Activated CD4-positive, alpha-beta T cell treated with anti-CD3 and anti-CD28 coated beads, Interleukin-2, Interleukin-6, amounts not matched to agents 100 ng/mL and 50 ng/mL, durations not matched to agents 16 hours and 8 hours (primary cell): ENCODE data around the gene OR2A42.
"Not testable (repeated sequence)": the region's sequence is repeated elsewhere in the genome, so short reads cannot be mapped to it uniquely, and the experiment has no call there.

Experiments used
- DNase-seq: peaks from one replicate; pipeline ENCODE4 v3.0.0-alpha.2; 2020

The OR2A42 gene

GRCh38 chr7:144220531-144220930 lies 18.9 kb downstream of the OR2A42 start:
- DNase-seq, result not testable (repeated sequence)

- DNase-seq, result not testable (repeated sequence)
These were observed 20.3 kb downstream of the OR2A42 start for GRCh38 chr7:144219149-144219548.

- not testable (repeated sequence) for DNase-seq
These were observed 20.8 kb downstream of the OR2A42 start for GRCh38 chr7:144218581-144218980.

GRCh38 chr7:144217200-144217599 lies 22.2 kb downstream of the OR2A42 start:
- DNase-seq, result not testable (repeated sequence)

GRCh38 chr7:144205306-144205705 lies 34.1 kb downstream of the OR2A42 start:
- not testable (repeated sequence) for DNase-seq

GRCh38 chr7:144203086-144203485 lies 36.3 kb downstream of the OR2A42 start:
- not testable (repeated sequence) for DNase-seq

GRCh38 chr7:144201978-144202377 lies 37.4 kb downstream of the OR2A42 start:
- DNase-seq, result not testable (repeated sequence)

- DNase-seq, result not testable (repeated sequence)
These were observed 40.5 kb downstream of the OR2A42 start for GRCh38 chr7:144198934-144199333.

- not testable (repeated sequence) for DNase-seq
These were observed 44.1 kb downstream of the OR2A42 start, which contains the start of gene ARHGEF35 for GRCh38 chr7:144195212-144195872. TSS of gene ARHGEF35 (minus strand) at chr7:144195833. CDS start at chr7:144188383, 7,450 bp downstream.

- not testable (repeated sequence) for DNase-seq
These were observed 45.0 kb downstream of the OR2A42 start for GRCh38 chr7:144194453-144194852.

GRCh38 chr7:144193782-144194181 lies 45.6 kb downstream of the OR2A42 start:
- not testable (repeated sequence) for DNase-seq

- DNase-seq, result not testable (repeated sequence)
These were observed 50.7 kb downstream of the OR2A42 start for GRCh38 chr7:144188578-144189171.

- not testable (repeated sequence) for DNase-seq
These were observed 51.6 kb downstream of the OR2A42 start for GRCh38 chr7:144187848-144188247.

GRCh38 chr7:144183166-144183565 lies 56.2 kb downstream of the OR2A42 start, which contains the start of gene CTAGE4:
TSS of gene CTAGE4 (plus strand) at chr7:144183466. CDS start at chr7:144183504, 38 bp downstream.
- not testable (repeated sequence) for DNase-seq

GRCh38 chr7:144179165-144179479 lies 60.3 kb downstream of the OR2A42 start:
- DNase-seq, result not testable (repeated sequence)

GRCh38 chr7:144178380-144179164 lies 60.8 kb downstream of the OR2A42 start:
- peak; percentile 53 for DNase-seq
